Epidermal melanocyte (primary cell): ENCODE results near the gene GNAQ.

ENCODE experiments used
- DNase-seq: peaks from one replicate; pipeline ENCODE4 v3.0.0; 2011; ENCODE audit warnings: low spot score; ENCODE audit not compliant: insufficient read length

GNAQ gene

GRCh38 chr9:77817590-77818311 lies 213.9 kb downstream of the GNAQ start:
- no peak for DNase-seq

DNA sequence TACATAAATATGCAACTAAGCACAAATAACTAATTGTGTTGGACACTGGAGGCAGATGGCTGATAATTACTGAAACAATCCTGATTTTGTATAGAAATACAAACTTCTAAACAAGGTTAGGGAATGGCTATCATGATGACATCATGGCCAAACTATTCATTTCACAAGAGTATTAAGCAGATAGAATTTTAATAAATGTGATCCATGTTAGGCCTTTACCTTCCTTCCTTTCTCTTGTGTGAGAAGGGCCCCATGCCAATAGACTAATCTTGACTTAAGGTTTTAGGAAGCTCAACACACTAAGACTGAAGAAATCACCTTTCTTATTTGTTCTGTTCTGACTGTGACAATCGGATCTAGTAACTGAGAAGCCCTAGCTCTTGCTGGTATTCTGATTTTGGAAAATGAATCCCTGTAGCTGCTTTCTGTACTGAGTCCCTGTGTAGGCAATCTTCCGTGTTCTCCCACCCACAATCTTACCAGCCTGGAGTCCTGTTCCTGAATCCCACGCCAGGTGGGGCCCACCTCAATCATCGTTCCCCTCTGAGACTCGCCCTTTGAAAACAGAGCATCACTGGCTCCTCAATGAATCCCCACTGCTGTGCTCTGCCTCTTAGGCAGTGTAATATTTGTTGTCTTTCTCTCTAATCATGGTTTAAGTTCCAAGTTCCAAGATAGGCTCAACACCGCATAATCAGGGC lies 214.8 kb downstream of the GNAQ start:
- DNase-seq, result no peak

DNA sequence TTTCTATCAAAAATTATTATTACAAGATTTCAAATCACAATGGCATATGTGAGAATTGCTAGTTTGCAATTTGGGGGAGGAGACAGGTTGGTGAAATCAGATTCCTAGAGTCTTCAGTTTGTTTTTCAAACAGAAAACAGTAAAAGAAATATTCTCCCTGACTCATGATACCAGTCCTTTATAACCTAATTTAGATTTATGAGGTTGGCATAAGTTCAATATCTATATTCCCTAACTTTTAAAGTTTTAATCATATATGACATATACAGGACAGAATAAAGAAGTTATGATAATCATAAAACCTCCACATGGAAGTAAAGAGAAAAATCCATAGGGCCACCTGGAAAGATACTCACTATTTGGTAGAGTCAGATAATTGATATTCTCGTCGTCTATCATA lies 216.4 kb downstream of the GNAQ start:
- no peak for DNase-seq

GRCh38 chr9:77811832-77812231 lies 219.8 kb downstream of the GNAQ start:
- no peak for DNase-seq

GRCh38 chr9:77810637-77811119 lies 220.9 kb downstream of the GNAQ start:
- no peak for DNase-seq

DNA sequence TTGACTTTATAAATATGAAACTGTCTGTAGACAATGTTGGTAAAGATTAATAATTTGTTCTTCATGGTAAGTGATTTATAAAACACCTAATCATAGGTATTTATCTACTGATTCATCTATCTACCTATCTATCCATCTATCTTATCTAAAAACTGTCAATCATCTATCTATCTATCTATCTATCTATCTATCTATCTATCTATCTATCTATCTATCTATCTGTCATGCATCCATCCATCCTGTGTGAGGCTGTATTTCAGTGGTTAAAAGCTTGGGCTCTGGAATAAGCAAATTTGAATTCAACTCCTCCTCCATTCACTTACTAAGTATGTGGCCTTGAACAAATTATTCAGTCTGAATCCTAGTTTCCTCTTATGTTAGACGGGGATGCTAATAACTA lies 221.6 kb downstream of the GNAQ start:
- no peak for DNase-seq

- DNase-seq, result no peak
These were observed 222.1 kb downstream of the GNAQ start for GRCh38 chr9:77809552-77809951.

DNA sequence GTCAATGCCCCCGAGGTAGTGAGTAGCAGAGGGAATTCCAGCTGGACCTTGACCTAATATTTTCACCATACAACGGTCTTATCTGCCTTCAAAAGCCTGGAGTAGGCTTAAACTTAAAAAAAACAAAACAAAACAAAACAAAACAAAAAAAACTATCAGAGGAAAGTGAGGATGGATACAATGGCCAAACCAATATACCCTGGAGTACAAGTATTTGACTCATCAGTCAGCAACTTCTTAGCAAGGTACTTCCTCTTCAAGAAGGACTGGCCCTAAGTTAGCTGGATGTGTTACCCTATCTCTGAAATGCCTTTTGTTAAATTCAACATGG lies 222.9 kb downstream of the GNAQ start:
- DNase-seq, result no peak

GRCh38 chr9:77807846-77808750 lies 223.5 kb downstream of the GNAQ start:
- DNase-seq, result no peak

GRCh38 chr9:77807281-77807683 lies 224.3 kb downstream of the GNAQ start:
- no peak for DNase-seq

- DNase-seq, result no peak
These were observed 224.9 kb downstream of the GNAQ start for GRCh38 chr9:77806741-77807140.

DNA sequence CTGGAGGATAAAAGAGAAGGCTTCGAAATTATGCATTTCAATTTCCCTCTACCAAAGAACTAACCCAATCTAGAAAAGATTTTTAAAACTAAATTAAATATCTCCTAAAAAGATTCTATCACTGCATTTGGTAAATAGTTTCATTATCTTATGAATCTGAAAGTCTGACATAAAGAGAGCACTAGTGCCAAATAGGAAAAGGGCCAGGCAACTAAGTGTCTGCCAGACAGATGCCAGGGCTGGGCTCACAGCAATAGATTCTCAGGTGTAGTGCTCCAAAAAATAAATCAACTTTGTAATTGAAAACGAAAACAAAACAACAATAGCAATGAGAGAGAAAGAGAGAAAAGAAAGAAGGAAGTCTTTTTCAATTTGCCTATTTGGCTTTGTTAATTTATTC lies 225.8 kb downstream of the GNAQ start:
- no peak for DNase-seq

DNA sequence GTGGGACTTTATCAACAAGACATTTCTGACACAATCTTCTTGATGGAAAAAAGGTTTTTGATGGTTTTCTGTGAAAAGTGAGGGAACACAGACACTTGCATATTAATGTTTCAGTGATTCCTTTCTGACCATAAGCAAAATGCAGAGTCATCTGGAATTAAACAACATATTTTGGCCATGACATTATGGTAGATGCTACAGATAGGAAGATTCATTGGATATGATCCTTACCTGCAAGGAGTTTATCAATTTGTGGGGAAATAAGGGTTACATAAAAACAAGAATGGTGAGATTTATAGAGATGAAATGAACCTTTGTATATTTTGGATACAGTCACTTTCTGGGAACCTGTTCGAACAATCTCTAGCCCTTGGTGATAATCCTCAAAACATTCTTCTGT lies 228.2 kb downstream of the GNAQ start:
- no peak for DNase-seq

GRCh38 chr9:77802515-77803293 lies 228.9 kb downstream of the GNAQ start:
- DNase-seq, result no peak

- DNase-seq, result no peak
These were observed 229.5 kb downstream of the GNAQ start for GRCh38 chr9:77802064-77802463.

GRCh38 chr9:77800924-77801551 lies 230.6 kb downstream of the GNAQ start:
- DNase-seq, result no peak

DNA sequence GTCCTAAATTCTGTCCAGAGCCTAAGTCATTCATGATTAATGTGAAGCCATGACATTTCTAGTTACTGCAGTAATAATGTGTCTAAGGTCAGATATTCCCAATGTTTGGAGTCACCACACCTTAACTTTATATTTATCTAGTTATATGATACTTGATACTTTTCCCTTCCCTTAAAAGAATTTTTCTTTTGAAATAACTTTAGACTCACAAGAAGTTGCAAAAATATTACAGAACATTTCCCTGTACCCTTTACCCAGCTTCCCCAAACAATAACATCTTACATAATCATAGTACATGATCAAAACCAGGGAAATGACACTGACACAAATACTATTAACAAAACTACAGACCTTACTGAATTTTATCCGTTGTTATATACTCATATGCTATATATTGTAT lies 233.5 kb downstream of the GNAQ start:
- no peak for DNase-seq

- no peak for DNase-seq
These were observed 236.6 kb downstream of the GNAQ start for GRCh38 chr9:77794985-77795384.

DNA sequence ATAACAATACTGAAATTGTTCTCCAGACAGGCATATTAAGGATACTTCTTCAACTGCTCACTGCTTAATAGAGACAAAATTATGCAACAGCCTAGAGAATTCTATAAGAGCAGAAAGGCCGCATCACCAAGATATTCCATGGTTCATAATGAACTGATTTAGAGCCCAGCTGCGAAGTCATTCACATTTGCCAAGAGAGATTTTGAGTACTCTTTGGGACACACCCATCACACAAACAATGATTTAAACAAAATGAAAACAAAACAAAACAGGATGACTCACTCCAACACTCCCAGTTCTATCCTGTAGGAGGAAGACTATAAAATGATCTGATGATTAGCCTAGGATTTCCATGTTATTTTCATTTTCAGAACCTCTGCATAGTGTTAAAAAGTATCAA lies 237.8 kb downstream of the GNAQ start:
- no peak for DNase-seq

GRCh38 chr9:77789891-77790290 lies 241.7 kb downstream of the GNAQ start:
- no peak for DNase-seq

DNA sequence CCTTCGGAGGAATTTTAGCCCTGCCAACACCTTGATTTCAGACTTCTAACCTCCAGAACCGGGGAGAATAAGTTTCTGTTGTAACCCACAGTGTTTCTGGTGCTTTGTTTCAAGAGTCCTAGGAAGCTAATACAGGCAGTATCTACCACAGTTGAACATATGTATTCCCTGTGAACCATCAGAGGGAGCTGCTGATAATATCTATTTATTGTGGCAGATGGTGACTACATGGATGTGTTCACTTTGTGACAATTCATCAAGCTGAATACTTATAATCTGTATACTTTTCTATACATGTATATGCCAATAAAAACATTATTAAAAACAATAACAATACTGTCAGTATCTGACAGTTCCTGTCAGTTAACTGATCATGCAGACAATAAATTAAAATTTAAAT lies 246.3 kb downstream of the GNAQ start:
- DNase-seq, result no peak
